Caco-2 (cell line): ENCODE measurements around the gene HORMAD2. TPM values are rescaled to one million over a fixed set of nuclear protein-coding genes. Genes with fewer than 3 reads are reported as not detected.

Source experiments
- BruUV-seq: library from RNA; stranded (reverse); fragments of 400-500 nt; replicated peaks from 2 replicates; lab custom pipeline; 2021; lab: Mats Ljungman, UMichigan
- CTCF ChIA-PET: fragments of 300-600 bp; sonication (Branson Sonifier 250); formaldehyde crosslinking; loops from one replicate; lab custom pipeline; 2022; ENCODE audit warnings: antibody characterized with exemption; lab: Charles Lee
- POLR2A ChIA-PET: fragments of 300-600 bp; sonication (Branson Sonifier 250); formaldehyde crosslinking; loops from one replicate; lab custom pipeline; 2022; ENCODE audit warnings: antibody characterized with exemption; lab: Charles Lee
- DNase-seq, 2 experiments: peaks; one replicate each; pipeline versions ENCODE4 v3.0.0 to v3.0.0-alpha.2; 2020 to 2022
- H3K27me3 ChIP-seq: replicated peaks from 2 replicates; pipeline ENCODE4 v1.6.0; 2011; ENCODE audit warnings: low read length; ENCODE audit not compliant: control insufficient read depth, insufficient read depth
- H3K36me3 ChIP-seq: 2 replicates; pipeline ENCODE4 v1.5.1; 2011; ENCODE audit warnings: low read length; ENCODE audit not compliant: control insufficient read depth, insufficient read depth
- H3K4me1 ChIP-seq: fragments of 250-450 bp; sonication (Bioruptor Pico); 2 replicates; pipeline ENCODE4 v1.5.1; 2020; ENCODE audit warnings: mild to moderate bottlenecking
- H3K4me3 ChIP-seq: 2 replicates; pipeline ENCODE4 v1.5.1; 2011; ENCODE audit warnings: low read depth, mild to moderate bottlenecking, control low read depth, low read length
- H3K9me3 ChIP-seq: fragments of 250-450 bp; sonication (Bioruptor Pico); 2 replicates; pipeline ENCODE4 v1.5.1; 2020; ENCODE audit warnings: mild to moderate bottlenecking, moderate library complexity
- H3K27ac Mint-ChIP-seq: one replicate; pipeline ENCODE4 v1.8.0; 2022; ENCODE audit warnings: mixed read lengths; ENCODE audit not compliant: unreplicated experiment
- H3K27me3 Mint-ChIP-seq: one replicate; pipeline ENCODE4 v1.8.0; 2022; ENCODE audit warnings: mixed read lengths; ENCODE audit not compliant: insufficient read depth, unreplicated experiment
- H3K36me3 Mint-ChIP-seq: one replicate; pipeline ENCODE4 v1.8.0; 2022; ENCODE audit warnings: mild to moderate bottlenecking, mixed read lengths; ENCODE audit not compliant: insufficient read depth, unreplicated experiment
- H3K4me1 Mint-ChIP-seq: one replicate; pipeline ENCODE4 v1.8.0; 2022; ENCODE audit warnings: low read depth, mixed read lengths; ENCODE audit not compliant: unreplicated experiment
- H3K4me3 Mint-ChIP-seq: one replicate; pipeline ENCODE4 v1.8.0; 2022; ENCODE audit warnings: mild to moderate bottlenecking, moderate library complexity, mixed read lengths; ENCODE audit not compliant: unreplicated experiment
- H3K9me3 Mint-ChIP-seq: one replicate; pipeline ENCODE4 v1.8.0; 2022; ENCODE audit warnings: mixed read lengths; ENCODE audit not compliant: unreplicated experiment
- CTCF ChIP-seq, 2 experiments: fragments of 200-600 bp in 1 of 2; IDR thresholded peaks; 1 replicate in 1 of 2; 2 replicates in 1 of 2; pipeline versions ENCODE4 v1.5.1 to v1.8.0; 2011 to 2022; ENCODE audit warnings: antibody characterized with exemption in 1 of 2, control low read depth in 1 of 2, inconsistent platforms in 1 of 2, low read depth in 1 of 2, low read length in 1 of 2, mild to moderate bottlenecking in 1 of 2, moderate library complexity in 1 of 2; ENCODE audit not compliant: insufficient read depth in 1 of 2, severe bottlenecking in 1 of 2, unreplicated experiment in 1 of 2
- intact Hi-C: fragments of 100-400 bp; cut with micrococcal nuclease; formaldehyde crosslinking; loops from one replicate; pipeline ENCODE4 v1.10.0; 2022; ENCODE audit not compliant: unreplicated experiment
- total RNA-seq: library from RNA; stranded (reverse); gene quantifications from 2 replicates; pipeline ENCODE4 v1.2.3, GENCODE V29; 2022

HORMAD2 gene
- total RNA-seq, 1 experiment from 2014 or later = 3.1 TPM

- no peaks in the 10 kb centered on the region for H3K27me3 Mint-ChIP-seq
- ChIA-PET POLR2A (no interaction called here), CTCF (no interaction called here)
- Histone ChIP-seq H3K36me3 (no peaks in the 10 kb centered on the region), H3K9me3 (no peaks in the 10 kb centered on the region), H3K4me1 (no peaks in the 10 kb centered on the region), H3K27me3 (no peaks in the 10 kb centered on the region), H3K4me3 (no peak overlapping the region)
- intact Hi-C loops = no loop called here
- H3K4me3 Mint-ChIP-seq = no peak overlapping the region
- no peak overlapping the region for H3K27ac Mint-ChIP-seq
- no peaks in the 10 kb centered on the region for H3K36me3 Mint-ChIP-seq
- no peak for TF ChIP-seq CTCF (IDR thresholded peaks at IDR 0.05; ENCODE audit: insufficient read depth in 1 of 2, low read depth in 1 of 2, low read length in 1 of 2, severe bottlenecking in 1 of 2, unreplicated experiment in 1 of 2)
- no peak for DNase-seq
- H3K9me3 Mint-ChIP-seq = no peaks in the 10 kb centered on the region
- BruUV-seq = no TSS peak
- peaks cover 11% of the 10 kb centered on the region for H3K4me1 Mint-ChIP-seq
Measured at GRCh38 chr22:30044881-30045493, 35.3 kb upstream of the HORMAD2 start.

- no peak for DNase-seq
- Mint-ChIP-seq H3K27me3 (no peaks in the 10 kb centered on the region), H3K4me1 (peaks cover 11% of the 10 kb centered on the region), H3K27ac (no peak overlapping the region), H3K9me3 (no peaks in the 10 kb centered on the region), H3K36me3 (no peaks in the 10 kb centered on the region), H3K4me3 (no peak overlapping the region)
- Histone ChIP-seq H3K36me3 (no peaks in the 10 kb centered on the region), H3K4me3 (no peak overlapping the region), H3K9me3 (no peaks in the 10 kb centered on the region), H3K4me1 (no peaks in the 10 kb centered on the region), H3K27me3 (no peaks in the 10 kb centered on the region)
- TF ChIP-seq CTCF (IDR thresholded peaks at IDR 0.05; ENCODE audit: insufficient read depth in 1 of 2, low read depth in 1 of 2, low read length in 1 of 2, severe bottlenecking in 1 of 2, unreplicated experiment in 1 of 2) = no peak
- ChIA-PET CTCF (no interaction called here), POLR2A (no interaction called here)
- BruUV-seq = no TSS peak
- intact Hi-C loops = no loop called here
Measured at GRCh38 chr22:30045494-30045887, 34.8 kb upstream of the HORMAD2 start.

- Mint-ChIP-seq H3K27ac (no peak overlapping the region), H3K4me1 (peaks cover 11% of the 10 kb centered on the region), H3K4me3 (no peak overlapping the region), H3K27me3 (no peaks in the 10 kb centered on the region), H3K9me3 (no peaks in the 10 kb centered on the region), H3K36me3 (no peaks in the 10 kb centered on the region)
- Histone ChIP-seq H3K4me3 (no peak overlapping the region), H3K27me3 (no peaks in the 10 kb centered on the region), H3K9me3 (no peaks in the 10 kb centered on the region), H3K36me3 (no peaks in the 10 kb centered on the region), H3K4me1 (no peaks in the 10 kb centered on the region)
- DNase-seq = no peak
- BruUV-seq = no TSS peak
- POLR2A ChIA-PET = no interaction called here
- intact Hi-C loops = no loop called here
- TF ChIP-seq CTCF (IDR thresholded peaks at IDR 0.05; ENCODE audit: insufficient read depth in 1 of 2, low read depth in 1 of 2, low read length in 1 of 2, severe bottlenecking in 1 of 2, unreplicated experiment in 1 of 2) = no peak
- CTCF ChIA-PET = no interaction called here
Measured at GRCh38 chr22:30045901-30046715, 34.2 kb upstream of the HORMAD2 start.
